ENCODE measurements around the gene MIPOL1.
"Not testable (repeated sequence)": the region's sequence is repeated elsewhere in the genome, so short reads cannot be mapped to it uniquely, and the experiment has no call there.

Gene MIPOL1, protein sequence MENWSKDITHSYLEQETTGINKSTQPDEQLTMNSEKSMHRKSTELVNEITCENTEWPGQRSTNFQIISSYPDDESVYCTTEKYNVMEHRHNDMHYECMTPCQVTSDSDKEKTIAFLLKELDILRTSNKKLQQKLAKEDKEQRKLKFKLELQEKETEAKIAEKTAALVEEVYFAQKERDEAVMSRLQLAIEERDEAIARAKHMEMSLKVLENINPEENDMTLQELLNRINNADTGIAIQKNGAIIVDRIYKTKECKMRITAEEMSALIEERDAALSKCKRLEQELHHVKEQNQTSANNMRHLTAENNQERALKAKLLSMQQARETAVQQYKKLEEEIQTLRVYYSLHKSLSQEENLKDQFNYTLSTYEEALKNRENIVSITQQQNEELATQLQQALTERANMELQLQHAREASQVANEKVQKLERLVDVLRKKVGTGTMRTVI

DNA sequence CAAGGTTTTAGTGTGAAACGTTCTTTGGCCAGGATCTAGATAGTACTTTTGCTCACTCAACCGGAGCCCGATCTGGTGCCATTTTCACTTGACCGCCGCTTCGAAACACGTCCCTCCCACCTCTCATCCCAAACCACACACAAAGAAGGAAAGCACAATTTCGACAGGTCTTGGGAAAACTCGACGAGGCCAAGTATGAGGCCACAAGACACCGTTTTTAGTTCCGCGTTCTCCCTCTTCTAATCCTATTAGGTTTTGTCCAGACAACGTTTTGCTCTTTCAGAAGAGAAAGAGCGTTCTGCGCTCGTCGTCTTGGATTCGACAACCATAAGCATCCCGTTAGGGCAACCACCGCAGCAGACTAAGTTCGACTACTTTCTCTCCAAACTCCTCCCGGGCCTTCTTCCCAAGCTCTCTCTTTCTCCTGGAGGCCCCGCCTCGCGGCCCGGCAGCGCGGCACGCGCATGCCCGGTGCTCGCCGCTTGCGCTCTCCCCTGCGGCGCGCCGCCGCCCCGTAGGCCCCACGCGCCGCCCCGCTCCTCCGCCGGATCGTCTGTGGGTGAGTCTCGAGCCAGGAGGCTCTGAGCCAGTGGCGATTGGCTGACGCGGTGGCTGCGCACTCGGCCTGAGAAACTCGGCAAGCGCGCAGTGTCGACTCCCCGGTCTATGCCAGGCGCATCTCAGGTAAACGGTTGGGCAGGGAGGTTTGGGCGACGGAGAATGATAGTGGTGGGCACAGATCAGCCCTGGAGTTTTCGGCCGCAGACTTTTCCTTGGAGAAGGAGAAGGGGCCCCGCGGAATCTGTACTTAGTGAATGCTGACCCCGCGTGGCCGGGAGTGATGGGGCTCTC lies at the start of gene MIPOL1:
Gene MIPOL1, plus strand, starts transcription at position 517 of the 852 bp plus-strand sequence. CDS start 49,952 bp downstream, outside the sequence.
- DNase-seq (ENCODE audit: low spot score): no peak

DNA sequence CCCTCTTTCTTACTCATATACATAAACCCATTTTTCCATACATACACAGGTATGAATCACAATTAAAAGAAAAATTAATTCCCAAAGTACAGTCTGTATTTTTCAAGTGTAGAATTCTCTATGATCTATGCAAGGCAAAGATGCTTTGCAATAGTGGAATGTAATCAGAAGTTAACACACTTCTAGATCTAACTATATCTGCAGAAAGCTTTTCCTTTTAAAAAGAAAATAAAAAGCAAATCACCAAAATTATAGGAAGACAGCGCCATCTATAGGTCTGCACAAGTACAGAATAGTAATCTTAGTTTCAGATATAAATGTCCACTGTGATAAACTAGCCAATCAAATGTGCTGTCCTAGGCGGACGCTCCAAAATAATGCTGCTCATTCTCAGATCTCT lies 47.3 kb upstream of the MIPOL1 start:
- no peak for DNase-seq (ENCODE audit: low spot score)

GRCh38 chr14:37153005-37153404 lies 44.7 kb upstream of the MIPOL1 start:
- no peak for DNase-seq (ENCODE audit: low spot score)

GRCh38 chr14:37153483-37153882 lies 44.3 kb upstream of the MIPOL1 start:
- DNase-seq (ENCODE audit: low spot score): no peak

GRCh38 chr14:37157987-37158386 lies 39.8 kb upstream of the MIPOL1 start:
- no peak for DNase-seq (ENCODE audit: low spot score)

- DNase-seq (ENCODE audit: low spot score): not testable (repeated sequence)
These were observed 35.4 kb upstream of the MIPOL1 start for GRCh38 chr14:37162307-37162706.

DNA sequence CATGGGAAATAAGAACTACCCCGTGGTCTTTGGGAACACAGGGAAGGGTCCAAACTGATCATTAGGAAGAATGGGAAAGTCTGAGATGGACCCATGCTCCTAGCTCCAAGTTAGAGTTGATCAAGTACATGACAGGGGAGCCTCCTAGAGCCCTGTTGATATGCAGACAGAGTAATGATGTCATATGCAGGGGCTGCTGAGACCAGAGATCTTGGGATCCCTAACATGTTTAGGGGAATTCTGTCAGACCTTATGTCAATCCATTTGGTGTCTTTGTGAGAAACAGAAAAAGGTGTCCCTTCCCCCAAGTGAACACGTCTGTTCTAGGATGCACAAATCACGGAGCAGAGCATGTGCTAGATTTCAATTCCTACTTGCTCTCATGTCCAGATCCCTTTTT lies 31.9 kb upstream of the MIPOL1 start:
- no peak for DNase-seq (ENCODE audit: low spot score)

DNA sequence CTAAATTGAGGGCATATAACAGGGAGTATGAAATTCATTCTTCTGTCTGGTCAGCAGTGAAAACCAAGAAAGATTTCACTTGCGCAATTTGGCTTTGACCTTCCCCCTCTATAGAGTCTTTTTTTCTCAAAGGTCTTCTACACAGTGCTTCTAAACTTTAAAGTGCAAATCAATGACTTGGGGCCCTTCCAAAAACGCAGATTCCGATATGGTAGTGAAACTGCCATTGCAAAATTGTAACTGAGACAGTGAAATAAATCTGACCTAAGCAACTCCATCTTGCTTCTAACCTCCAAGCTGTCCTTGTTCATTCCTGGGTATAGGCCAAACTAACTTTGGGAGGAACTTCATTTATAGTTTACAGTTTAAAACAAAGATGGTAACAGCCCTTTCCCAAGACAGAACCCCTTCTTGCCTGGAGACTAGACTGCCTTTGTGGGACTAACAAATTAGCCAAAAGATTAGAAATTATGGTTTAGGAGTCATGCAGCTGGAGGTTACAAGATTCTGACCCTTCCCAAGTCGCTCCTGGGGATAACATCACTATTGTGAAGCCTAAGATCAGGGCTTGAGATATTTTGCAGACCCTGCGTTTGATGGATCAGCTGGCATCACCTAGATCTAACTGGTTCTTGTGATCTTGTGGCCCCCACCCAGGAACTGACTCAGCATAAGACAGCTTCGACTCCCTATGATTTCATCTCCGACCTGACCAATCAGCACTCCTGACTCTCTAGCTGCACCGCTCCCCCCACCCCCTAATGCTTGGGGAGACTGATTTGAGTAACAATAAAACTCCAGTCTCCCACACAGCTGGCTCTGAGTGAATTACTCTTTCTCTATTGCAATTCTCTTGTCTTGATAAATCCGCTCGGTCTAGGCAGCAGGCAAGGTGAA lies 30.3 kb upstream of the MIPOL1 start:
- DNase-seq (ENCODE audit: low spot score): no peak

DNA sequence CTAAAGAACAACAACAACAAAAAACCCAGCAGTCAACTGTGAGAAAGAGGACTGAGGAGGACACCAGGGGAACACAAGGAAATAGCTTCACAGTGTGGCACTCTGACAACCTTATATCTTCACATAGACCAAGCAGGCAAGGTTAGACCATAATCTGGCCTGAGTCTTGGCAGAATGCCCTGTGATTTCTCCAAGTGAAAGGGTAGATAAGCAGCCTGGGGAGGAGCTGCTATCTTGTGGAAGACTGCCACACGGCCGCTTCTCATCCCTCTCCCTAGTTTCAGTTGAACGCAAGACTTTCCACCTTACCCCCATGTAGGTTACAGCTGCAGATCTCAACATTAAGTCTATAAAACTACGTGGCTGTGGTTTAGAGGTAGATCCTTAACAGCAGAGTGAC lies 29.0 kb upstream of the MIPOL1 start:
- DNase-seq (ENCODE audit: low spot score): no peak

DNA sequence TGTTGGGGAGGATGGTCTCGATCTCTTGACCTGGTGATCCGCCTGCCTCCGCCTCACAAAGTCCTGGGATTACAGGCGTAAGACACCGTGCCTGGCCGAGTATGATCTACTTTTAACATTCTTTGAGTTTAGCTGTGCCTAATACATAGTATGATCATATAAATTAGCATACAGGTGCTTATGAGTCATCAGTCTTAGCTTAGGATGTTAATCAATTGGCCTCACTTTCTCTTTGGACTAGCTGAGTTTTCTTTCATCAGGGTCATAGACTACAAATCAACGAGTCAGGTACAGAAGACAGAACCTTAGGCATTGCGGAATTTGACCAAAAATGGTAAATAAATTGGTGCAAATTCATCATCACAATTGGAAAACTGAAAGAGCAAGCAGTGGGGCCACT lies 27.5 kb upstream of the MIPOL1 start:
- DNase-seq (ENCODE audit: low spot score): no peak

DNA sequence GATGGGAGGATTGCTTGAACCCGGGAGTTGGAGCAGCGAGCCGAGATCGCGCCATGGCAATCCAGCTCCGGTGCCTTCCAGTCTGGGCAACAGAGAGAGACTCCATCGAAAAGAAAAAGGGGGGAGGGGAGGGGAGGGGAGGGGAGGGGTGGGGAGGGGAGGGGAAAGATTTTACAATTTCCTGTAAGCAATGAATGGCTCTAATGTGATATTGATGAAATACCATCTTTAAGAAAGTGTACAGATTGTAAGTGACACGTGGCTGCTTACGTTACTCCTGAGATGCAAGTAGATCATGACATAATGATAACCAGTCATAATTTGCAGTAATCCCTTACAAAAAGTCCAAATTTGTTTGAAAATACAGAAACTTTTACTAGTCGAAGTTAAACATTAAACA lies 26.7 kb upstream of the MIPOL1 start:
- DNase-seq (ENCODE audit: low spot score): no peak

GRCh38 chr14:37171678-37172023 lies 26.1 kb upstream of the MIPOL1 start:
- no peak for DNase-seq (ENCODE audit: low spot score)

DNA sequence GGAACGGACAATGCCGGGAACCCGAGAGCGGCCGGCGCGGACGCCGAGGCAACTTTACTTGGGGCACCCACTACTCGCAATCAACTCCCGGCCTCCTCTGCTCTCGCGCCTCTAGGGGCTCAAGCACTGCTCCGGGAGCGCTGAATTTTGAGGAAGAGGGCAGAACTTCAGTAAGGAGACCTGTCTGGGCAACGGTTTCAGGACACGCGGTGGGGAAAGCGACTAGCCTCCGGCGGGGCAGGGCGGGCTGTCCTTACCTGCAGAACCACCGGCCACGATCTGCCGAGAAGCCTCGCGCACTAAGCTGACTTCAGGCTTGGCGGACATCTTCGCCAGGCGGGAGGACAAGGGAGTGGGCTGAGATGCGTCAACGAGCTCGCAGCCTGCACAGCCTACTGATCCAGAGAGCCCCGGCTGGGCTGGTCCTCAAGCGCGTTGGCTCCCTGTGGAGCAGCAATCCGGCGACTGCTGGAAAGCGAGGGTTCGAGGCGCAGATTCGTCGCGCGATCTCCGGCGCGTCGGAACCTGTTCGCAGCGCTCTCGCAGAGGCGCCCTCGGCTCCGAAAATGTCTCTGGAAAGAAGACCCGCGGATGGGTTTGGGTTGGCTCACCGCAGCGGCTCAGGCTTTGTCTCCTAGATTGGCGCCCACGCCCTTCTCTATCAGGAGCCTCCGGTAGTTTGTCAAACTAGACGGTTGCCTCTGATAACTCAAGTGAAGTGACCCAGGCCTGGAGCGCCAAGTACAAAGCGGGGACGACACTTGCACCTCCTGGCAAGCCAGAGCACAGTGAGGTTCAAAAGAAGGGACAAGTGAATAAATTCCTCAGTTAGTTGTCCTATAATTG lies 25.5 kb upstream of the MIPOL1 start, which contains the start of gene SLC25A21:
Gene SLC25A21, minus strand, starts transcription at position 583 of the 846 bp plus-strand sequence.
- DNase-seq (ENCODE audit: low spot score): no peak

DNA sequence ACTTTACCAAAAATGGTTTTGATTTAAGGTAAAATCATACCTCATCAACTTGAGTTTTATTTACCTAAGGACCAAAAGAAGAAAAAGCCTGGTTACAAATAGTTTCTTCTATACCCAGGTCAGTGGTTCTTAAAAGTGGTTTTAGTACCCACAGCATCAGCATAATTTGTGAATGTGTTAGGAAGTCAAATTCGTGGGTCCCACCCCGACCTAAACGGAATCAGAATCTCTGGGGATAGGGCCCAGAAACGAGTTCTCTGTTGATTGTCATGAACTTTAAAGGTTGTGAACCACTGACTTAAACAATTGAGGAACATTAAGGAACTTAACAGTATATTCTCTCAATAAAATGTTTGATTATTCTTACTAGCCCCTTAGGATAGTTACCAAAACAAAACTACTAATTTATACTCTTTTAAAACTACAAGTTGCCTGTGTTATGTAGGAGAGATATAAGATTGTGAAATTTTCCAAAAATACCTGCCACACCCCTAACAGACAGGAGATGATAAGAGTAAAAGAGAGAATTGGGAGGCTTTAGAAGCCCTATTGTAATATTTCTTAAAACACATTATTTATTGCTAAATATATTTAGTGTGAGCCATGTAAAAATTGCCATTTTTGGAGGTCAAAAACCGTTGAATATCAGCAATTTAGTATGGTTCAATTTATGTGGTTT lies 24.7 kb upstream of the MIPOL1 start:
- DNase-seq (ENCODE audit: low spot score): no peak

GRCh38 chr14:37179896-37180502 lies 17.7 kb upstream of the MIPOL1 start:
- DNase-seq (ENCODE audit: low spot score): no peak

- not testable (repeated sequence) for DNase-seq (ENCODE audit: low spot score)
These were observed 16.9 kb upstream of the MIPOL1 start for GRCh38 chr14:37180886-37181285.

GRCh38 chr14:37181441-37181840 lies 16.3 kb upstream of the MIPOL1 start:
- no peak for DNase-seq (ENCODE audit: low spot score)

GRCh38 chr14:37184520-37184919 lies 13.2 kb upstream of the MIPOL1 start:
- DNase-seq (ENCODE audit: low spot score): not testable (repeated sequence)

GRCh38 chr14:37185670-37186069 lies 12.1 kb upstream of the MIPOL1 start:
- no peak for DNase-seq (ENCODE audit: low spot score)

DNA sequence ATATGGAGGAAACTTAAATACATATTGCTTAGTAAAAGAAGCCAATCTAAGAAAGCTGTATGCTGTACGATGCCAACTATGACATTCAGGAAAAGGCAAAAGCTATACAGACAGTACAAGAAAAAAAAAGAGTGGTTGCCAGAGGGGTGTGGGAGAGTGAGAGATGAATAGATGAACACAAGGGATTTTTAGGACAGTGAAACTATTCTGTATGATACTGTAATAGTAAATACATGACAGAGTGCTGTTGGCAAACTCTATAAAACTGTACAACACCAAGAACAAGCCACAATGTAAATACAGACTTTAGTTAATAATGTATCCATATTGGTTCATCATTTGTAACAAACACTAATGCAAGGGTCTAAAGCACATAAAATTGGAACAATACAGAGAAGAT lies 10.9 kb upstream of the MIPOL1 start:
- DNase-seq (ENCODE audit: low spot score): no peak

Measured in CD4-positive, alpha-beta T cell treated with Interleukin-6 at 100 ng/mL for 8 hours (primary cell).